ENCODE results near the gene KCNQ1. TPM values are rescaled to one million over a fixed set of nuclear protein-coding genes. Genes with fewer than 3 reads are reported as not detected.

The KCNQ1 gene
- total RNA-seq, 1 experiment from 2014 or later, result 2.5 TPM

- TF ChIP-seq NR2C2 (CRISPR knock-in tag; IDR thresholded peaks at IDR 0.05), result no peak
- TF ChIP-seq CREM (CRISPR knock-in tag; IDR thresholded peaks at IDR 0.05), result no peak
- TF ChIP-seq NFYB (CRISPR knock-in tag; conservative IDR thresholded peaks at IDR 0.05; ENCODE audit: low read depth), result no peak
- no peak for TF ChIP-seq RORB (CRISPR knock-in tag; IDR thresholded peaks at IDR 0.05)
- no peak for TF ChIP-seq ZNF138 (CRISPR knock-in tag; conservative IDR thresholded peaks at IDR 0.05)
- no peak for TF ChIP-seq PRRX2 (CRISPR knock-in tag; IDR thresholded peaks at IDR 0.05)
- TF ChIP-seq ATF1 (CRISPR knock-in tag; IDR thresholded peaks at IDR 0.05), result no peak
- TF ChIP-seq ETV6 (CRISPR knock-in tag; IDR thresholded peaks at IDR 0.05), result no peak
- no peak for TF ChIP-seq E2F1 (CRISPR knock-in tag; IDR thresholded peaks at IDR 0.05)
- TF ChIP-seq SP1 (CRISPR knock-in tag; conservative IDR thresholded peaks at IDR 0.05), result no peak
- TF ChIP-seq ZNF317 (CRISPR knock-in tag; IDR thresholded peaks at IDR 0.05; ENCODE audit: borderline replicate concordance, low read depth), result no peak
- TF ChIP-seq ZNF532 (CRISPR knock-in tag; IDR thresholded peaks at IDR 0.05; ENCODE audit: borderline replicate concordance), result no peak
- no peak for TF ChIP-seq TP53 (CRISPR knock-in tag; IDR thresholded peaks at IDR 0.05)
- Mint-ChIP-seq H3K36me3 (no peaks in the 10 kb centered on the region), H3K4me3 (no peak overlapping the region), H3K9me3 (no peaks in the 10 kb centered on the region), H3K4me1 (no peaks in the 10 kb centered on the region), H3K27ac (no peak overlapping the region), H3K27me3 (ENCODE audit: low read depth) (peaks cover 55% of the 10 kb centered on the region)
- CTCF ChIA-PET, result no interaction called here
- no peak for DNase-seq (ENCODE audit: low spot score)
- POLR2A ChIA-PET, result no interaction called here
- no peak for ATAC-seq
These were observed 294.0 kb downstream of the KCNQ1 start for GRCh38 chr11:2738551-2739431.

- no peak for ATAC-seq
These were observed 294.9 kb downstream of the KCNQ1 start for GRCh38 chr11:2739531-2740274.

More at GRCh38 chr11:2739531-2740274, 294.9 kb downstream of the KCNQ1 start:
- no peak for DNase-seq (ENCODE audit: low spot score)
- no peak for TF ChIP-seq EMX1 (CRISPR knock-in tag; IDR thresholded peaks at IDR 0.05)
- TF ChIP-seq ATF3 (CRISPR knock-in tag; conservative IDR thresholded peaks at IDR 0.05), result no peak
- TF ChIP-seq MXD4 (CRISPR knock-in tag; IDR thresholded peaks at IDR 0.05; ENCODE audit: borderline replicate concordance), result no peak
- TF ChIP-seq PREB (CRISPR knock-in tag; IDR thresholded peaks at IDR 0.05; ENCODE audit: borderline replicate concordance), result no peak
- no peak for TF ChIP-seq ZNF317 (CRISPR knock-in tag; IDR thresholded peaks at IDR 0.05; ENCODE audit: borderline replicate concordance, low read depth)
- TF ChIP-seq NR3C1 (CRISPR knock-in tag; conservative IDR thresholded peaks at IDR 0.05; ENCODE audit: low read depth), result no peak
- TF ChIP-seq IRF2 (CRISPR knock-in tag; IDR thresholded peaks at IDR 0.05; ENCODE audit: borderline replicate concordance, low read depth), result no peak
- TF ChIP-seq ZNF138 (CRISPR knock-in tag; conservative IDR thresholded peaks at IDR 0.05), result no peak
- no peak overlapping the region for H3K27ac Mint-ChIP-seq
- H3K36me3 Mint-ChIP-seq, result no peaks in the 10 kb centered on the region
- ChIA-PET CTCF (interaction anchor here (0.6 kb wide), 1 partner anchor 16 kb away, joined by 4 read pairs; no protein-coding TSS in a partner anchor), POLR2A (no interaction called here)
- H3K27me3 Mint-ChIP-seq (ENCODE audit: low read depth), result peaks cover 57% of the 10 kb centered on the region
- no peaks in the 10 kb centered on the region for H3K4me1 Mint-ChIP-seq
- no peaks in the 10 kb centered on the region for H3K9me3 Mint-ChIP-seq
- H3K4me3 Mint-ChIP-seq, result no peak overlapping the region

All from WTC11 (cell line).